ENCODE results near the gene CYP4B1. TPM values are rescaled to one million over a fixed set of nuclear protein-coding genes. Genes with fewer than 3 reads are reported as not detected.

The CYP4B1 gene
- total RNA-seq: not detected in 2 replicates

GRCh38 chr1:46798810-46799209 is at the start of gene CYP4B1:
Gene CYP4B1, plus strand, starts transcription at chr1:46799046. Its CDS starts 36 bp downstream, at chr1:46799082.

Other genes starting within 250 kb of the CYP4B1 start
- gene KNCN, start 247.4 kb upstream of the CYP4B1 start, total RNA-seq: not detected in 2 replicates
- gene MKNK1, start 194.8 kb upstream of the CYP4B1 start, total RNA-seq: 13.6 and 16.3 TPM in 2 replicates
- 7.8 and 8.7 TPM in 2 replicates for gene MOB3C, start 182.2 kb upstream of the CYP4B1 start, total RNA-seq
- 22.9 and 24.9 TPM in 2 replicates for gene ATPAF1, start 130.7 kb upstream of the CYP4B1 start, total RNA-seq
- gene TEX38, start 127.2 kb upstream of the CYP4B1 start, total RNA-seq: not detected in 2 replicates
- 43.3 and 49.1 TPM in 2 replicates for gene EFCAB14, start 79.9 kb upstream of the CYP4B1 start, total RNA-seq
- not detected in 2 replicates for gene CYP4A11, start 142.4 kb downstream of the CYP4B1 start, total RNA-seq
- gene CYP4X1, start 224.6 kb downstream of the CYP4B1 start, total RNA-seq: 0.85 and 1.7 TPM in 2 replicates

Measured in endothelial cell of coronary artery (primary cell).